ENCODE data around the gene BCO1. TPM values are rescaled to one million over a fixed set of nuclear protein-coding genes. Genes with fewer than 3 reads are reported as not detected.

Gene BCO1
- total RNA-seq, 1 experiment from 2014 or later, result not detected

DNA sequence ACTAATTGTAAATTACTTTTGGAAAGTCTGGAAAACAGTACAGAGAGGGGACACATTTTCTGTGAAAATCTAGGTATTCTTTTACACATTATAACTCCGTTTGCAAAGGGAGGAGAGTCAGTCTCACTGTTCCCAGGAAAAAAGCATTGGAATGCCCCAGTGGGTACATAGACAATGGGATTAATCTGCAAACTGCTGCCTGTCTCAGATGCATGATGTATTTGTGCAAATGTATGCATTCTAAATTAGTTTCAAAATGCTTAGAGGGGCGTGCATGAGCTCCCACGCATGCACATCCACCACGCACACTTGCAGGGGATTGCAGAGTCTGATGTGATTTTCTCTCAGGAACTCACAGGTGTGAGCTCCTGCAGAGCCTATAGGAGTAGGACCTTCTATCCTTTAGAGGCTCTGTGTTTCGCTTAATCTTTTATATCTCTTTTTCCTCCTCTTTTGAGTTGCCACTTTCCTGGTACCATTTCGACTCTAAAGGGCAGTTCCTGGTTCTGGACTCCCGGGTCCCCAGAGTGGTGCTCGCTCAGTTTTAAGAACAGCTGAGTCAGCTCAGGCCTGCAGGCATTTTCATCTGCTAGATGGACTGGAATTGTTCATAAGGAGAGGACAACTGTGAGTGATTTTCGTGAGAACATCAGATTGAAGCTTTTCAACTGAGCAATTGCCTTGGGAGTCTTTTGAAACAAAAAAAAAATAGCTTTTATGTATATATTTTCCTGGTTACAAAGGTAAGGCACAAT lies 1.1 kb downstream of the BCO1 start:
- Mint-ChIP-seq H3K9me3 (ENCODE audit: unreplicated experiment) (no peaks in the 10 kb centered on the region), H3K4me3 (ENCODE audit: unreplicated experiment) (no peak overlapping the region), H3K27ac (ENCODE audit: low read depth, unreplicated experiment) (no peak overlapping the region), H3K4me1 (ENCODE audit: insufficient read depth, unreplicated experiment) (peaks cover 14% of the 10 kb centered on the region), H3K36me3 (ENCODE audit: insufficient read depth, unreplicated experiment) (no peaks in the 10 kb centered on the region), H3K27me3 (ENCODE audit: insufficient read depth, unreplicated experiment) (no peaks in the 10 kb centered on the region)
- TF ChIP-seq, protein P1, sequence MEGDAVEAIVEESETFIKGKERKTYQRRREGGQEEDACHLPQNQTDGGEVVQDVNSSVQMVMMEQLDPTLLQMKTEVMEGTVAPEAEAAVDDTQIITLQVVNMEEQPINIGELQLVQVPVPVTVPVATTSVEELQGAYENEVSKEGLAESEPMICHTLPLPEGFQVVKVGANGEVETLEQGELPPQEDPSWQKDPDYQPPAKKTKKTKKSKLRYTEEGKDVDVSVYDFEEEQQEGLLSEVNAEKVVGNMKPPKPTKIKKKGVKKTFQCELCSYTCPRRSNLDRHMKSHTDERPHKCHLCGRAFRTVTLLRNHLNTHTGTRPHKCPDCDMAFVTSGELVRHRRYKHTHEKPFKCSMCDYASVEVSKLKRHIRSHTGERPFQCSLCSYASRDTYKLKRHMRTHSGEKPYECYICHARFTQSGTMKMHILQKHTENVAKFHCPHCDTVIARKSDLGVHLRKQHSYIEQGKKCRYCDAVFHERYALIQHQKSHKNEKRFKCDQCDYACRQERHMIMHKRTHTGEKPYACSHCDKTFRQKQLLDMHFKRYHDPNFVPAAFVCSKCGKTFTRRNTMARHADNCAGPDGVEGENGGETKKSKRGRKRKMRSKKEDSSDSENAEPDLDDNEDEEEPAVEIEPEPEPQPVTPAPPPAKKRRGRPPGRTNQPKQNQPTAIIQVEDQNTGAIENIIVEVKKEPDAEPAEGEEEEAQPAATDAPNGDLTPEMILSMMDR (IDR thresholded peaks at IDR 0.05; ENCODE audit: unreplicated experiment), result no peak
- no peak for DNase-seq (ENCODE audit: unreplicated experiment)
- no TSS peak for BruUV-seq (replicated peaks)
- POLR2A ChIA-PET, result interaction anchor here (0.6 to 1.0 kb wide), 3 partner anchors 9 to 34 kb away, joined by 3 to 4 read pairs (median 3); no protein-coding TSS in a partner anchor
- intact Hi-C loops (cut with micrococcal nuclease), result no loop called here
- CTCF ChIA-PET, result interaction anchor here (0.8 to 3.4 kb wide), 4 partner anchors 16 to 35 kb away, joined by 3 to 12 read pairs (median 7); no protein-coding TSS in a partner anchor

DNA sequence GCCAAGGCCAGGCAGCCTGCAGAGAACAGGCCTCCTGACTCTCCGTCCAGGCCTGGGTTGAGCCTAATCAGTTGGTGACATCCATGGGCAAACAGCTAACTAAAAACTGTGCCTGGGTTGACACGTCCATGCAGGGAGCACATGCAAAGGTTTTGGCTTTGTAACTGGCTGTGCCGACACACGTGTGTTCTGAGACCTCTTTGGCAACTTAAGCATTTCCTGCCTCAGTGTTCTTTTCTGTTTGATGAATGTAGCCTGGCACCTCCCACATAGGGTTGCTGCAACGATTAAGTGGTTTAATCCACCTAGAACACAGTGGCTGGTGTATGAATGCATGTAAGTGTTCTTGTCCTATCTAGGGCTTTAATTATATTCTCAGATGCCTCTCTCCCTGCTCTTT lies 3.2 kb downstream of the BCO1 start:
- intact Hi-C loops (cut with micrococcal nuclease), result no loop called here
- no peak for DNase-seq (ENCODE audit: unreplicated experiment)
- Mint-ChIP-seq H3K36me3 (ENCODE audit: insufficient read depth, unreplicated experiment) (no peaks in the 10 kb centered on the region), H3K9me3 (ENCODE audit: unreplicated experiment) (no peaks in the 10 kb centered on the region), H3K27me3 (ENCODE audit: insufficient read depth, unreplicated experiment) (peaks cover 15% of the 10 kb centered on the region), H3K27ac (ENCODE audit: low read depth, unreplicated experiment) (no peak overlapping the region), H3K4me3 (ENCODE audit: unreplicated experiment) (no peak overlapping the region), H3K4me1 (ENCODE audit: insufficient read depth, unreplicated experiment) (peaks cover 14% of the 10 kb centered on the region)
- no TSS peak for BruUV-seq (replicated peaks)
- POLR2A ChIA-PET, result no interaction called here
- TF ChIP-seq, protein P1 (IDR thresholded peaks at IDR 0.05; ENCODE audit: unreplicated experiment), result no peak
- CTCF ChIA-PET, result interaction anchor here (3.4 kb wide), 1 partner anchor 19 kb away, joined by 12 read pairs; no protein-coding TSS in a partner anchor

DNA sequence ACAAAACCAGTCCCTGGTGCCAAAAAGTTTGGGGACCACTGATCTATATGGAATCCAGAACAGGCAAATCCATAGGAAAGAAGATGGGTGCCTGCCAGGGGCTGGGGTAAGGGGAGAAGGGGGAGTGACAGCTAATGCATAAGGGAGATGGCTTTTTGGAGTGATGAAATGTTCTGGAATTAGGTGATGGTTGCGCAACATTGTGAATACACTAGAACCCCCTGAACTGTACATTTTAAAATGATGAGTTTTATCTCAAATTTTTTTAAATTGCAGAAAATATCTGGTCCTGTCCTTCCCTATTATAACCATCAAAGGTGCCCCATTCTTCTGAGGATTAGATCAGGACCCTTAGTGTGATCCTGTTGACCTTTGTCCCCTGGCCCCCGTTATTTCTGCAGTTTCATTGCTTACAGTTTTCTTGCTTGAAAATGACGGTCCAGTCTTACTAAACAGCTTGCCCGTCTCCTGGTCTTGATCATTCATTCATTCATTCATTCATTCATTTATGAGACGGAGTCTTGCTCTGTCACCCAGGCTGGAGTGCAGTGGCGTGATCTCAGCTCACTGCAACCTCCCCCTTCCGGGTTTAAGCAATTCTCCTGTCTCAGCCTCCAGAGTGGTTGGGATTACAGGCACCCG lies 4.6 kb downstream of the BCO1 start:
- peaks cover 13% of the 10 kb centered on the region for H3K4me1 Mint-ChIP-seq (ENCODE audit: insufficient read depth, unreplicated experiment)
- DNase-seq (ENCODE audit: unreplicated experiment), result peak; percentile 13
- H3K27ac Mint-ChIP-seq (ENCODE audit: low read depth, unreplicated experiment), result no peak overlapping the region
- BruUV-seq (replicated peaks), result no TSS peak
- no peak overlapping the region for H3K4me3 Mint-ChIP-seq (ENCODE audit: unreplicated experiment)
- intact Hi-C loops (cut with micrococcal nuclease), result no loop called here
- ChIA-PET POLR2A (no interaction called here), CTCF (interaction anchor here (1.0 to 3.4 kb wide), 3 partner anchors 18 to 39 kb away, joined by 6 to 15 read pairs (median 12); no protein-coding TSS in a partner anchor)
- TF ChIP-seq, protein P1 (IDR thresholded peaks at IDR 0.05; ENCODE audit: unreplicated experiment), result no peak
- no peaks in the 10 kb centered on the region for H3K9me3 Mint-ChIP-seq (ENCODE audit: unreplicated experiment)
- no peaks in the 10 kb centered on the region for H3K36me3 Mint-ChIP-seq (ENCODE audit: insufficient read depth, unreplicated experiment)
- peaks cover 15% of the 10 kb centered on the region for H3K27me3 Mint-ChIP-seq (ENCODE audit: insufficient read depth, unreplicated experiment)

DNA sequence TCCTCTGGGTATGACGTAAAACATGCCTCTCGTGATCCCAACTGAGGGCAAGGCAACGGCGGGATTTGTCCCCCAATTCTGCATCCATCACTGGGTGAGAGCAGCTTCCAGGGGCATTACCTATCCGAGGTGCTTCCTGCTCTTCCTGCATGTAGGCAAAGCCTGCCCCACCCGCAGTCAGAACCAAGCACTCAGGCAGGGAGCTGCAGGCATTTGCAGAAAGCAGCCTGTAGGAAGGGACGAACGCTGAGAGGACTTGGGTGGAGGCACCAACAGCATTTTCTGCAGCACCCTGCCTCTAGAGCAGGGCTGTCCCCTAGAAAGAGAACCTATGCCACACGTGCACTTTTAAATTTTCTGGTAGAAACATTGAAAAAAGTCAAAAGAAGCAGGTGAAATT lies 5.5 kb downstream of the BCO1 start:
- POLR2A ChIA-PET, result no interaction called here
- Mint-ChIP-seq H3K4me1 (ENCODE audit: insufficient read depth, unreplicated experiment) (peaks cover 6% of the 10 kb centered on the region), H3K4me3 (ENCODE audit: unreplicated experiment) (no peak overlapping the region), H3K27me3 (ENCODE audit: insufficient read depth, unreplicated experiment) (peaks cover 15% of the 10 kb centered on the region), H3K27ac (ENCODE audit: low read depth, unreplicated experiment) (no peak overlapping the region), H3K9me3 (ENCODE audit: unreplicated experiment) (no peaks in the 10 kb centered on the region), H3K36me3 (ENCODE audit: insufficient read depth, unreplicated experiment) (no peaks in the 10 kb centered on the region)
- TF ChIP-seq, protein P1 (IDR thresholded peaks at IDR 0.05; ENCODE audit: unreplicated experiment), result no peak
- intact Hi-C loops (cut with micrococcal nuclease), result no loop called here
- no peak for DNase-seq (ENCODE audit: unreplicated experiment)
- BruUV-seq (replicated peaks), result no TSS peak
- CTCF ChIA-PET, result interaction anchor here (0.9 to 1.9 kb wide), 3 partner anchors 17 to 39 kb away, joined by 4 to 15 read pairs (median 6); no protein-coding TSS in a partner anchor
